ENCODE measurements around the gene CNMD. TPM values are rescaled to one million over a fixed set of nuclear protein-coding genes. Genes with fewer than 3 reads are reported as not detected.

Gene CNMD
- total RNA-seq, 1 experiment from 2014 or later, result not detected

DNA sequence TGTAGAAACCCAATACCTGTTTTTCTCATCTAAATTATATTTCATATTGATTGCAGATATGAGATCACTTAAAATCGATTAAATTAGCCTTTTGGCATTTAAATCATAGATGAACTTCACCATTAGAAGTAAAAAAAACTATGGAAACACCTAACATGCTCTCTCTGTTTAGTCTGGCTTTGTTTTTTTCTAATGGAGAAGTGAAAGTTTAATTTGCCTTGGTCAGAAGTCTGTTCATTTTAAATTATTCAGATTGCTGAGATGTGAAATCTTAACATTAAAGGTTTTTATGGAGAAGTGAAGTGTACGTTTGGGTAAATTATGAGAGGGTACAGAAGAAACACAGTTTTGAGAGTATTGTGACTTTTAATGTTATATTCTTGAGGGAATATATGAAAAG, 80.3 kb downstream of the CNMD start:
- H3K4me3 Mint-ChIP-seq (ENCODE audit: unreplicated experiment), result no peak overlapping the region
- BruUV-seq (replicated peaks), result no TSS peak
- H3K27ac Mint-ChIP-seq (ENCODE audit: low read depth, unreplicated experiment), result no peak overlapping the region
- TF ChIP-seq, protein P1, sequence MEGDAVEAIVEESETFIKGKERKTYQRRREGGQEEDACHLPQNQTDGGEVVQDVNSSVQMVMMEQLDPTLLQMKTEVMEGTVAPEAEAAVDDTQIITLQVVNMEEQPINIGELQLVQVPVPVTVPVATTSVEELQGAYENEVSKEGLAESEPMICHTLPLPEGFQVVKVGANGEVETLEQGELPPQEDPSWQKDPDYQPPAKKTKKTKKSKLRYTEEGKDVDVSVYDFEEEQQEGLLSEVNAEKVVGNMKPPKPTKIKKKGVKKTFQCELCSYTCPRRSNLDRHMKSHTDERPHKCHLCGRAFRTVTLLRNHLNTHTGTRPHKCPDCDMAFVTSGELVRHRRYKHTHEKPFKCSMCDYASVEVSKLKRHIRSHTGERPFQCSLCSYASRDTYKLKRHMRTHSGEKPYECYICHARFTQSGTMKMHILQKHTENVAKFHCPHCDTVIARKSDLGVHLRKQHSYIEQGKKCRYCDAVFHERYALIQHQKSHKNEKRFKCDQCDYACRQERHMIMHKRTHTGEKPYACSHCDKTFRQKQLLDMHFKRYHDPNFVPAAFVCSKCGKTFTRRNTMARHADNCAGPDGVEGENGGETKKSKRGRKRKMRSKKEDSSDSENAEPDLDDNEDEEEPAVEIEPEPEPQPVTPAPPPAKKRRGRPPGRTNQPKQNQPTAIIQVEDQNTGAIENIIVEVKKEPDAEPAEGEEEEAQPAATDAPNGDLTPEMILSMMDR (IDR thresholded peaks at IDR 0.05; ENCODE audit: unreplicated experiment), result no peak
- H3K9me3 Mint-ChIP-seq (ENCODE audit: unreplicated experiment), result no peaks in the 10 kb centered on the region
- CTCF ChIA-PET, result interaction anchor here (2.8 kb wide), 1 partner anchor 150 kb away, joined by 13 read pairs; no protein-coding TSS in a partner anchor
- H3K4me1 Mint-ChIP-seq (ENCODE audit: insufficient read depth, unreplicated experiment), result no peaks in the 10 kb centered on the region
- no peak for DNase-seq (ENCODE audit: unreplicated experiment)
- H3K36me3 Mint-ChIP-seq (ENCODE audit: insufficient read depth, unreplicated experiment), result peaks cover 64% of the 10 kb centered on the region
- no peaks in the 10 kb centered on the region for H3K27me3 Mint-ChIP-seq (ENCODE audit: insufficient read depth, unreplicated experiment)
- intact Hi-C loops (cut with micrococcal nuclease), result no loop called here
- POLR2A ChIA-PET, result no interaction called here

Other genes with a start within 250 kb of the CNMD start
- 10.1 and 11.5 TPM in 2 replicates for gene HNRNPA1L2, start 97.4 kb downstream of the CNMD start, total RNA-seq (2022)
- gene SUGT1, start 87.0 kb downstream of the CNMD start, total RNA-seq (2022), result 49.0 and 58.4 TPM in 2 replicates
- not detected in 2 replicates for gene PCDH8, start 108.8 kb upstream of the CNMD start, total RNA-seq (2022)